ENCODE data around the gene FBXO7.

- TF ChIP-seq POLR2AphosphoS5 (IDR thresholded peaks at IDR 0.05; ENCODE audit: borderline replicate concordance, low read depth, low read length) (no peak), EZH2 (IDR thresholded peaks at IDR 0.05) (no peak)
Observed at GRCh38 chr22:32528984-32529982, 54.7 kb downstream of the FBXO7 start.

Data from SK-N-MC (cell line).